A549 (cell line): ENCODE results near the gene GGNBP2. TPM values are rescaled to one million over a fixed set of nuclear protein-coding genes. Genes with fewer than 3 reads are reported as not detected.
A peak's percentile ranks its signal among the peaks of the same experiment; 100 is the strongest.

ENCODE experiments used
- ATAC-seq, 2 experiments: fragments of 200-7000 bp in 1 of 2; fragments of >200 bp in 1 of 2; cut with Nextera tagmentation in 1 of 2; cut with Tn5 transposase in 1 of 2; 3 replicates each; pipeline versions ENCODE4 v1.8.0 to v1.9.1; 2018 to 2020; ENCODE audit warnings: mild to moderate bottlenecking in 1 of 2, moderate library complexity in 1 of 2
- CTCF ChIA-PET: fragments of 300-600 bp; sonication (Branson Sonifier 250); formaldehyde crosslinking; extraction: SDS; loops from one replicate; lab custom pipeline; 2021; ENCODE audit warnings: antibody characterized with exemption, inconsistent platforms; lab: Yijun Ruan, JAX
- POLR2A ChIA-PET: fragments of 350-600 bp; formaldehyde crosslinking; extraction: SDS; loops from one replicate; lab custom pipeline; 2021; ENCODE audit warnings: antibody characterized with exemption, inconsistent platforms; lab: Yijun Ruan, JAX
- DNase-seq, 2 experiments: peaks; one replicate each; pipeline versions ENCODE4 v3.0.0 to v3.0.0-alpha.2; 2011 to 2016; ENCODE audit warnings: low read depth in 1 of 2, low spot score in 1 of 2
- FAIRE-seq: peaks from 2 replicates; lab custom pipeline; 2011; peaks lifted over from hg19 to GRCh38; lab: Jason Lieb, UNC
- H3K27ac ChIP-seq, 2 experiments: fragments of >200 bp; sonication (Bioruptor Twin); formaldehyde crosslinking; 3 replicates each; pipeline ENCODE4 v1.5.1; 2016 to 2017
- H3K4me1 ChIP-seq: fragments of >200 bp; sonication (Bioruptor Twin); formaldehyde crosslinking; 3 replicates; pipeline ENCODE4 v1.6.1; 2016
- H3K4me2 ChIP-seq: fragments of >200 bp; sonication (Bioruptor Twin); formaldehyde crosslinking; 3 replicates; pipeline ENCODE4 v1.6.1; 2016
- H3K4me3 ChIP-seq: fragments of >200 bp; sonication (Bioruptor Twin); formaldehyde crosslinking; 3 replicates; pipeline ENCODE4 v1.5.1; 2016
- H3K9me3 ChIP-seq: fragments of >200 bp; sonication (Bioruptor Twin); formaldehyde crosslinking; 3 replicates; pipeline ENCODE4 v1.6.1; 2016
- CBX8 ChIP-seq: fragments of 200-600 bp; sonication (generic); IDR thresholded peaks from 2 replicates; pipeline ENCODE4 v1.6.1; 2016
- CHD4 ChIP-seq: fragments of 200-600 bp; sonication (generic); IDR thresholded peaks from 2 replicates; pipeline ENCODE4 v1.6.1; 2016; ENCODE audit warnings: antibody characterized with exemption, mild to moderate bottlenecking, borderline replicate concordance
- E2F6 ChIP-seq: IDR thresholded peaks from 2 replicates; pipeline ENCODE4 v1.6.1; 2012; ENCODE audit warnings: low read depth, borderline replicate concordance
- ESRRA ChIP-seq: fragments of 150-350 bp; IDR thresholded peaks from 2 replicates; pipeline ENCODE4 v1.6.1; 2014; ENCODE audit warnings: mild to moderate bottlenecking, low read length, borderline replicate concordance
- FOSL2 ChIP-seq, 2 experiments: fragments of 450-650 bp in 1 of 2; fragments of >200 bp in 1 of 2; sonication (Bioruptor Twin) in 1 of 2; formaldehyde crosslinking; IDR thresholded peaks; 2 replicates each; pipeline versions ENCODE4 v1.5.0 to v1.6.1; 2016 to 2020; ENCODE audit warnings: mild to moderate bottlenecking in 1 of 2, moderate library complexity in 1 of 2
- FOXS1 ChIP-seq: fragments of 250-450 bp; sonication (Bioruptor Pico); IDR thresholded peaks from 2 replicates; pipeline ENCODE4 v1.5.0; 2020; ENCODE audit warnings: mild to moderate bottlenecking, moderate library complexity
- HDAC2 ChIP-seq: fragments of 200-600 bp; sonication (generic); IDR thresholded peaks from 2 replicates; pipeline ENCODE4 v1.6.1; 2016
- HES2 ChIP-seq: fragments of >200 bp; sonication (Bioruptor Twin); formaldehyde crosslinking; IDR thresholded peaks from 2 replicates; pipeline ENCODE4 v1.6.1; 2016
- HEYL ChIP-seq: fragments of 250-450 bp; sonication (Bioruptor Pico); IDR thresholded peaks from 2 replicates; pipeline ENCODE4 v1.8.0; 2021; ENCODE audit warnings: mild to moderate bottlenecking, moderate library complexity
- HOXA7 ChIP-seq: fragments of 250-450 bp; sonication (Bioruptor Pico); IDR thresholded peaks from 2 replicates; pipeline ENCODE4 v1.5.0; 2020; ENCODE audit warnings: mild to moderate bottlenecking, moderate library complexity
- HOXB5 ChIP-seq: fragments of 250-450 bp; sonication (Bioruptor Pico); IDR thresholded peaks from 2 replicates; pipeline ENCODE4 v1.5.0; 2020; ENCODE audit warnings: mild to moderate bottlenecking, moderate library complexity
- JUNB ChIP-seq: fragments of >200 bp; sonication (Bioruptor Twin); formaldehyde crosslinking; IDR thresholded peaks from 2 replicates; pipeline ENCODE4 v1.6.1; 2016
- MAFK ChIP-seq: fragments of 450-650 bp; IDR thresholded peaks from 2 replicates; pipeline ENCODE4 v1.6.1; 2014; ENCODE audit not compliant: partially characterized antibody
- MAX ChIP-seq: IDR thresholded peaks from 2 replicates; pipeline ENCODE4 v1.6.1; 2012
- PHF8 ChIP-seq: fragments of 200-600 bp; sonication (generic); IDR thresholded peaks from 2 replicates; pipeline ENCODE4 v1.6.1; 2016; ENCODE audit warnings: low read depth, mild to moderate bottlenecking, antibody characterized with exemption, moderate library complexity, borderline replicate concordance
- POLR2A ChIP-seq: IDR thresholded peaks from 2 replicates; pipeline ENCODE4 v1.6.1; 2012; ENCODE audit warnings: mild to moderate bottlenecking, low read length
- POLR2AphosphoS2 ChIP-seq: conservative IDR thresholded peaks from 2 replicates; pipeline ENCODE4 v1.6.1; 2012; ENCODE audit warnings: low read length, improper control_type of control experiment, inconsistent platforms
- RAD21 ChIP-seq, 2 experiments: fragments of >200 bp in 1 of 2; sonication (Bioruptor Twin) in 1 of 2; formaldehyde crosslinking in 1 of 2; IDR thresholded peaks in 1 of 2; conservative IDR thresholded peaks in 1 of 2; 2 replicates in 1 of 2; 3 replicates in 1 of 2; pipeline ENCODE4 v1.6.1; 2012 to 2018; ENCODE audit warnings: inconsistent platforms in 1 of 2
- RCOR1 ChIP-seq: fragments of 150-350 bp; IDR thresholded peaks from 2 replicates; pipeline ENCODE4 v1.6.1; 2014; ENCODE audit warnings: antibody characterized with exemption, low read length, low read depth
- REST ChIP-seq: fragments of 200-600 bp; sonication (generic); IDR thresholded peaks from 2 replicates; pipeline ENCODE4 v1.6.1; 2016; ENCODE audit warnings: antibody characterized with exemption, mild to moderate bottlenecking, moderate library complexity
- SMC3 ChIP-seq: fragments of >200 bp; sonication (Bioruptor Twin); formaldehyde crosslinking; IDR thresholded peaks from 3 replicates; pipeline ENCODE4 v1.6.1; 2018; ENCODE audit warnings: inconsistent platforms
- ZC3H11A ChIP-seq: fragments of 450-650 bp; IDR thresholded peaks from 2 replicates; pipeline ENCODE4 v1.6.1; 2014; ENCODE audit warnings: antibody characterized with exemption, mild to moderate bottlenecking
- ZFP36 ChIP-seq: fragments of 450-650 bp; IDR thresholded peaks from 2 replicates; pipeline ENCODE4 v1.6.1; 2014; ENCODE audit warnings: borderline replicate concordance; ENCODE audit not compliant: partially characterized antibody
- ZNF302 ChIP-seq: fragments of 250-450 bp; sonication (Bioruptor Pico); IDR thresholded peaks from 2 replicates; pipeline ENCODE4 v1.9.0; 2021; ENCODE audit warnings: inconsistent platforms, mild to moderate bottlenecking, moderate library complexity
- WGBS: methylation state at CpG from one replicate; pipeline ENCODE4 v1.1.6; 2017; ENCODE audit errors: missing lambda C conversion rate; 5-methylcytosine and 5-hydroxymethylcytosine counted together
- polyA plus RNA-seq, 4 experiments: library from polyadenylated mRNA; depleted of rRNA in 3 of 4; stranded (reverse); fragments of >200 nt; fragmentation: RNase III in 1 of 4; extraction: RNeasy Plus Mini Kit Qiagen cat#74134 plus additional on column Dnase treatment in 1 of 4; gene quantifications; 2 replicates in 3 of 4; 3 replicates in 1 of 4; pipeline ENCODE4 v1.2.3, GENCODE V29; 2011 to 2017

The GGNBP2 gene
- polyA plus RNA-seq, 2 of the 4 experiments (the other 2 are of a cell fraction), result 83.7 to 144 TPM

- TF ChIP-seq MAX (no peak), ESRRA (no peak), ZFP36 (no peak), RCOR1 (no peak), RAD21 (conservative IDR thresholded peaks at IDR 0.05 in 1 of 2, IDR thresholded peaks at IDR 0.05 in 1 of 2) (peak in 1 of 2 experiments; percentile 30; a peak in 1 of 5 replicates), HOXB5 (CRISPR knock-in tag) (no peak), CHD4 (no peak), HDAC2 (no peak), JUNB (no peak), REST (no peak), FOXS1 (CRISPR knock-in tag) (no peak), PHF8 (peak; percentile 82; the same call in 1 of the 2 replicates), POLR2AphosphoS2 (peak; percentile 93; the same call in 1 of the 2 replicates), ZNF302 (no peak), CBX8 (no peak), SMC3 (no peak), E2F6 (no peak), HEYL (CRISPR knock-in tag) (no peak), ZC3H11A (no peak), MAFK (no peak), HES2 (no peak), FOSL2 (IDR thresholded peaks at IDR 0.05) (no peak), FOSL2 (CRISPR knock-in tag; IDR thresholded peaks at IDR 0.05) (no peak)
Observed at GRCh38 chr17:36591434-36592315, 47.0 kb downstream of the GGNBP2 start, which contains the start of gene DHRS11 (continued).

GRCh38 chr17:36592316-36592715 lies 47.6 kb downstream of the GGNBP2 start:
- WGBS, result 11% methylated on average over 13 of the region's 20 CpGs
- CTCF ChIA-PET, result interaction anchor here (1.1 to 6.8 kb wide), 5 partner anchors 10 to 647 kb away, joined by 3 to 71 read pairs (median 3); partner anchors contain the start of genes MRM1, MYO19 and PIGW

More at GRCh38 chr17:36592316-36592715, 47.6 kb downstream of the GGNBP2 start:
- FAIRE-seq (no peak), ATAC-seq (peak; percentile 21 to 51)
- Histone ChIP-seq H3K4me2 (peak overlapping the region; percentile 83), H3K9me3 (no peaks in the 10 kb centered on the region), H3K4me3 (peak overlapping the region; percentile 82)
- POLR2A ChIA-PET, result interaction anchor here (2.1 kb wide), 2 partner anchors 9 to 10 kb away, joined by 6 to 12 read pairs; partner anchors contain the start of gene MRM1
- TF ChIP-seq HOXA7 (CRISPR knock-in tag) (no peak), POLR2A (0 out of 2 replicates have a peak, but pooled peaks have one; percentile 8), PHF8 (no peak)
- TF ChIP-seq, all 56 proteins: peak for 1
- peak overlapping the region; percentile 75 to 92 for H3K27ac ChIP-seq
- DNase-seq, result peak in 1 of 2 experiments; percentile 49
- peaks cover 16% of the 10 kb centered on the region for H3K4me1 ChIP-seq
